Activated CD4-positive, alpha-beta T cell treated with anti-CD3 and anti-CD28 coated beads for 36 hours (primary cell): ENCODE measurements around the gene WNT7A. TPM values are rescaled to one million over a fixed set of nuclear protein-coding genes. Genes with fewer than 3 reads are reported as not detected.

Source experiments
- ATAC-seq: fragments of 200-7000 bp; cut with Tn5 transposase; one replicate; pipeline ENCODE4 v1.10.0; 2021; ENCODE audit warnings: mild to moderate bottlenecking, moderate library complexity
- CTCF ChIA-PET: fragments of 350-600 bp; sonication (Branson Sonifier 250); formaldehyde crosslinking; loops from one replicate; lab custom pipeline; 2021; ENCODE audit warnings: antibody characterized with exemption; lab: Charles Lee
- POLR2A ChIA-PET: fragments of 350-600 bp; sonication (Branson Sonifier 250); formaldehyde crosslinking; loops from one replicate; lab custom pipeline; 2021; ENCODE audit warnings: antibody characterized with exemption, inconsistent platforms; lab: Charles Lee
- DNase-seq: peaks from one replicate; pipeline ENCODE4 v3.0.0-alpha.2; 2020
- H3K27ac Mint-ChIP-seq: one replicate; pipeline ENCODE4 v1.8.0; 2021; ENCODE audit warnings: mixed read lengths
- H3K27me3 Mint-ChIP-seq: one replicate; pipeline ENCODE4 v1.8.0; 2021; ENCODE audit warnings: mixed read lengths
- H3K36me3 Mint-ChIP-seq: one replicate; pipeline ENCODE4 v1.8.0; 2021; ENCODE audit warnings: low read depth, mixed read lengths
- H3K4me1 Mint-ChIP-seq: one replicate; pipeline ENCODE4 v1.8.0; 2021; ENCODE audit warnings: mixed read lengths
- H3K4me3 Mint-ChIP-seq: one replicate; pipeline ENCODE4 v1.8.0; 2021; ENCODE audit warnings: mild to moderate bottlenecking, moderate library complexity, mixed read lengths
- H3K9me3 Mint-ChIP-seq: one replicate; pipeline ENCODE4 v1.8.0; 2021; ENCODE audit warnings: low read depth, mixed read lengths
- intact Hi-C, 2 experiments: fragments of 100-400 bp; cut with DNase I in 1 of 2; cut with micrococcal nuclease in 1 of 2; formaldehyde crosslinking; loops; one replicate each; pipeline versions ENCODE4 v1.14.2 to v1.15.1; 2022 to 2024; cut with DNase I, micrococcal nuclease
- total RNA-seq, 2 experiments: library from RNA; stranded (reverse); gene quantifications; one replicate each; pipeline ENCODE4 v1.2.3, GENCODE V29; 2021

The WNT7A gene
- total RNA-seq, 2 experiments from 2014 or later, result 0.11 to 0.39 TPM

- CTCF ChIA-PET, result no interaction called here
- no peaks in the 10 kb centered on the region for H3K27me3 Mint-ChIP-seq
- no peak overlapping the region for H3K27ac Mint-ChIP-seq
- no peaks in the 10 kb centered on the region for H3K36me3 Mint-ChIP-seq
- intact Hi-C loops, result no loop called here
- no peak for DNase-seq
- H3K4me1 Mint-ChIP-seq, result no peaks in the 10 kb centered on the region
- POLR2A ChIA-PET, result no interaction called here
- H3K9me3 Mint-ChIP-seq, result no peaks in the 10 kb centered on the region
- no peak overlapping the region for H3K4me3 Mint-ChIP-seq
- no peak for ATAC-seq
Measured at GRCh38 chr3:13791198-13792050, 88.4 kb downstream of the WNT7A start.

DNA sequence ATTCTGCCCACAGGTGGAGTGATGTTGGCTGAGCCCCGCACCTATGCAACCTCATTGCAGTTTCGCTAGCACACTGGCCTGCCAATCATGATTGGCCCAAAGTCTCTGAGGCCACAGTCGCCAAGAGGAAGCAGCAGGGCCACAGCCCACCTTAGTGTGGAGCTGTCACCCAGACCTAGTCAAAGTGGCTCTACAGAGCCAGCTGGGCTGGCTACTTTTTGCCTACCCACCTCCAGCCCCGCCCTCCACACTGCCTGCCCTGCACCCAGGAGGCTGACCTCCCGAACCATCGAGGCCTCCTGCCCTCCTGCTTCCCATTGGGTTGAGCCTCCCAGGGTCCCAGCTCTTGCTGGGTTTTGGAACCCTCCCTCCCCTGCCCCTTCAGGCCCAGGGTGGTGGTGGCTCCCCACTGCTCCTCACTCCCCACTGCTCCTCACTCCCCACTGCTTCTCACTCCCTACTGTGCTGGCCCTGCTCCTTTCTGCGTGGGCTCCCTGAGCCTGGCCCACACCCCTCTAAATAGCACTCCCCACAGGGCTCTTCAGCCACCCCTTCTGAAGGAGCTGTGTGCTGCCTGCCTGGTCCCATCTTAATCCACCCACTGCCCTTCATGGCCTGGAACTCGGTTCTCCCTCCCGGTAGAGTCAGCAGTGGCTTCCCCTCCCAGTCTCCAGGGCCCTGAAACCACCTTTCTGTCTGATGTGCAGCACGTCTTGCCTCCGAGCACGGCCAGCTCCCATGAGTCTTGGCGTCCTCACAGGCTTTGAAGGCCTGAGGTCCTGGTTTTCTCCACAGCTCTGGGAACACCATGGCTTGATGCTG lies 89.3 kb downstream of the WNT7A start:
- no peaks in the 10 kb centered on the region for H3K36me3 Mint-ChIP-seq
- ATAC-seq, result no peak
- POLR2A ChIA-PET, result no interaction called here
- no peak overlapping the region for H3K4me3 Mint-ChIP-seq
- no peaks in the 10 kb centered on the region for H3K4me1 Mint-ChIP-seq
- DNase-seq, result no peak
- H3K27ac Mint-ChIP-seq, result no peak overlapping the region
- no peaks in the 10 kb centered on the region for H3K27me3 Mint-ChIP-seq
- H3K9me3 Mint-ChIP-seq, result no peaks in the 10 kb centered on the region
- intact Hi-C loops, result no loop called here
- CTCF ChIA-PET, result no interaction called here

DNA sequence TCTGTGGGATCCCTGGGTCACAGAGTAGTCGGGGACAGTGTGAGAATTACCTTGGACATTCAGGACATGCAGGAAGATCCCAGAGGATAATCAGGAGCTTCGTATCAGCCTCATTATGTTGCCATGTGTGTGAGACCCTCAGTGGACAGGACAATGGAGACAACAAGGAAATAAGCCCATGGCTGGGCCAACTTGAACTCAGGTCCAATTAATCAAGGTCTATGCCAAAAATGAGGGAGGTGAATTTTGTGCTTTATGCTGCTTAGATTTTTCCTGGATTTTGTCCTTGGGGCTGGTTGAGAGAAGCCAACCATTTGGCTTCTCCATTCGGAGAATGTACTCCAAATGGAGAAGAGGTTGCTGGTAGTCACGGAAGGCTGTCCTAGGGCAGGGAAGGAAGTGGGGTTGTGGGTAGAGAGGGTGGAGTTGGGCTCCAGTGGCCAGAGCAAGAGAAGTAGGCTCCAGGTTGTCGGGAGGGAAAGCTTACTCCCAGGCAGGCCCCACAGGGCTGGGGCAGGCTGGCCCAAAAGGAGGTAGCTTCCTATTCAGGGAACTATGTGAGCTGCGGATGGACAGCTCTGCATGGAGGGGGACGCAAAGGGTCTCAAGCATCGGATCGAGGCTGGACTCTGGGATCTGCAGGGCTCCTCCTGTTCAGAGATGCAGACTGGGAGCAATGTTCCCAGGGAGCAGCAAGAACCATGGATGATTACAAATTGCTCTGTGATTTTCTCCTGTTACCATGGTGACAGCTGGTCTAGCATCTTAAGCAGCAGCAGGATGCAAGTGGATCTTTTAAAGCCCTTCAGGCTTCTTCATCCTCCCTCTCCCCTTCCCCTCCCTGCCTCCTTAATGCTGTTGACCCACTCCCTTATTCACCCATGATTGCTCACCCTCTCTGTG lies 91.1 kb downstream of the WNT7A start:
- H3K4me1 Mint-ChIP-seq, result no peaks in the 10 kb centered on the region
- no peak overlapping the region for H3K4me3 Mint-ChIP-seq
- intact Hi-C loops, result no loop called here
- H3K36me3 Mint-ChIP-seq, result no peaks in the 10 kb centered on the region
- DNase-seq (no peak), ATAC-seq (no peak)
- no peaks in the 10 kb centered on the region for H3K9me3 Mint-ChIP-seq
- ChIA-PET POLR2A (no interaction called here), CTCF (no interaction called here)
- no peak overlapping the region for H3K27ac Mint-ChIP-seq
- H3K27me3 Mint-ChIP-seq, result no peaks in the 10 kb centered on the region

GRCh38 chr3:13787533-13788132 lies 92.2 kb downstream of the WNT7A start:
- ChIA-PET POLR2A (no interaction called here), CTCF (no interaction called here)
- ATAC-seq, result no peak
- no peaks in the 10 kb centered on the region for H3K36me3 Mint-ChIP-seq
- H3K27me3 Mint-ChIP-seq, result no peaks in the 10 kb centered on the region
- no peaks in the 10 kb centered on the region for H3K9me3 Mint-ChIP-seq
- DNase-seq, result no peak
- H3K4me1 Mint-ChIP-seq, result no peaks in the 10 kb centered on the region
- no peak overlapping the region for H3K4me3 Mint-ChIP-seq
- no peak overlapping the region for H3K27ac Mint-ChIP-seq
- intact Hi-C loops, result no loop called here

DNA sequence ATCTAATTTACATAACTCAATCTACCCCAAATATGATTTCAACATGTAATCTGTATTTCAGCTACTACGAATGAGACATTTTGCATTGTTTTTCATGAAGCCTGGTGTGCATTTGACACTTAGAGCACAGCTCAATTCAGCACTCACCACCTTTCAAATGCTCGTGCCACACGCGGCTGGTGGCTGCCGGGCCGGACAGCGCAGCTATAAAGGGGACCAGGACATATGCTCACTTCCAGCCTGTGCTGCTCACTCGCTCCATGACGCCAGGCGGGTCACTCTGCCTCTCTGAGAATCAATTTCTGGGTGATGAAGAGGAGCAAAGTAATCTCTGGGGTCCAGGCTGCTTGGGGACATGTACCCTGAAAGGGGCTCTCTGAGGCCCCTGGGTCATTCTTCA lies 93.1 kb downstream of the WNT7A start:
- no peak overlapping the region for H3K27ac Mint-ChIP-seq
- ChIA-PET CTCF (no interaction called here), POLR2A (no interaction called here)
- no peaks in the 10 kb centered on the region for H3K9me3 Mint-ChIP-seq
- no peaks in the 10 kb centered on the region for H3K4me1 Mint-ChIP-seq
- H3K27me3 Mint-ChIP-seq, result no peaks in the 10 kb centered on the region
- intact Hi-C loops, result no loop called here
- no peak overlapping the region for H3K4me3 Mint-ChIP-seq
- H3K36me3 Mint-ChIP-seq, result no peaks in the 10 kb centered on the region
- no peak for ATAC-seq
- DNase-seq, result no peak

- POLR2A ChIA-PET, result no interaction called here
- Mint-ChIP-seq H3K36me3 (no peaks in the 10 kb centered on the region), H3K27me3 (no peaks in the 10 kb centered on the region), H3K9me3 (no peaks in the 10 kb centered on the region), H3K27ac (no peak overlapping the region), H3K4me1 (no peaks in the 10 kb centered on the region), H3K4me3 (no peak overlapping the region)
- ATAC-seq (no peak), DNase-seq (no peak)
- CTCF ChIA-PET, result interaction anchor here (0.6 kb wide), 1 partner anchor 153 kb away, joined by 3 read pairs; no protein-coding TSS in a partner anchor
- intact Hi-C loops, result no loop called here
Measured at GRCh38 chr3:13785853-13786436, 93.9 kb downstream of the WNT7A start.

DNA sequence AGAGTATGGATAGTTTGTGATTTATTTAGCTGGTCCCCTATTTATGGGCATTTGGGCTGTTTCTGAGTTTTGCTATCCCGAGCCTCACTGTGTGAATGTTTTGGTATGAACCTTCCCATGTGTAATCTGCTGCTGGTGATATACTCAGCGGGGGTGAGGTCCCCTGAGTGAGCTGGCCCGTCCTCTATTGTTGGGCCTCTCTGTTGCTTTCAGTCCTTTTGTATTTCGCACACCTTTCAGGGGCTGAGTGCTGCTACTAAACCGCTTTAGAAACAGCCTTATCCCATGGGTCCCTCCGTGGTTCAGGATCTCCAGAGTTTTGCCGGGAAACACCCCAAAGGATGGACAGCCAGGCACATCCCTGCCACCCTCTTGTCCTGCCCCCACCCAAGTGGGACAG lies 94.5 kb downstream of the WNT7A start:
- Mint-ChIP-seq H3K27ac (no peak overlapping the region), H3K4me3 (no peak overlapping the region), H3K36me3 (no peaks in the 10 kb centered on the region), H3K27me3 (no peaks in the 10 kb centered on the region), H3K4me1 (no peaks in the 10 kb centered on the region), H3K9me3 (no peaks in the 10 kb centered on the region)
- ChIA-PET CTCF (interaction anchor here (0.6 to 0.7 kb wide), 2 partner anchors 55 to 154 kb away, joined by 3 read pairs; no protein-coding TSS in a partner anchor), POLR2A (no interaction called here)
- intact Hi-C loops, result no loop called here
- DNase-seq (no peak), ATAC-seq (no peak)

DNA sequence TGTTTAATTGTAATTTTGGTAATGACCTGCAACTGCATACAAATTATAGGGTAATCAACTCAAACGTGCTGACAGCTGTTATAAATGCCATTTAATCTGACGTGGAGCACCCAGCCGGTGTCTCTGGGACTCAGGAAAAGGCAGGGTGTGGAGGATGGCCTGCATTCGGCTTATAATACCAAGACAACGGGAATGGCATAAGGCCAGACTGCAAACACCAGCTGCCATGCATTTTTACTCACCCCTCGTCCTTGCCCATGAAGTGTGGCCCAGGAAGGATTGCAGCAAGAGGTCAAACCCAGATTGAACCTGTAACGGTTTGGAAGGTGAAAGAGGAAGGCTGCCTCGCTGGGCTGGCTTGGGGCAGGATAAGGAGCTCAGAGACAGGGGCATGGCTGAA lies 96.4 kb downstream of the WNT7A start:
- no peaks in the 10 kb centered on the region for H3K27me3 Mint-ChIP-seq
- H3K9me3 Mint-ChIP-seq, result no peaks in the 10 kb centered on the region
- POLR2A ChIA-PET, result no interaction called here
- no peaks in the 10 kb centered on the region for H3K36me3 Mint-ChIP-seq
- intact Hi-C loops, result no loop called here
- no peak overlapping the region for H3K4me3 Mint-ChIP-seq
- H3K4me1 Mint-ChIP-seq, result no peaks in the 10 kb centered on the region
- CTCF ChIA-PET, result no interaction called here
- no peak overlapping the region for H3K27ac Mint-ChIP-seq
- no peak for DNase-seq
- no peak for ATAC-seq

GRCh38 chr3:13782501-13782900 lies 97.4 kb downstream of the WNT7A start:
- no peaks in the 10 kb centered on the region for H3K27me3 Mint-ChIP-seq
- no peak for ATAC-seq
- CTCF ChIA-PET, result interaction anchor here (0.6 kb wide), 1 partner anchor 24 kb away, joined by 3 read pairs; no protein-coding TSS in a partner anchor
- H3K4me3 Mint-ChIP-seq, result no peak overlapping the region
- no peaks in the 10 kb centered on the region for H3K36me3 Mint-ChIP-seq
- POLR2A ChIA-PET, result no interaction called here
- no peaks in the 10 kb centered on the region for H3K9me3 Mint-ChIP-seq
- H3K4me1 Mint-ChIP-seq, result no peaks in the 10 kb centered on the region
- no peak for DNase-seq
- no peak overlapping the region for H3K27ac Mint-ChIP-seq
- intact Hi-C loops, result no loop called here

GRCh38 chr3:13781417-13781816 lies 98.5 kb downstream of the WNT7A start:
- ChIA-PET POLR2A (no interaction called here), CTCF (no interaction called here)
- intact Hi-C loops, result no loop called here
- no peak for ATAC-seq
- Mint-ChIP-seq H3K4me1 (no peaks in the 10 kb centered on the region), H3K36me3 (no peaks in the 10 kb centered on the region), H3K27me3 (no peaks in the 10 kb centered on the region), H3K9me3 (no peaks in the 10 kb centered on the region), H3K4me3 (no peak overlapping the region), H3K27ac (no peak overlapping the region)
- no peak for DNase-seq
